ENCODE measurements around the gene DLG2.
A peak's percentile ranks its signal among the peaks of the same experiment; 100 is the strongest.

Gene DLG2

DNA sequence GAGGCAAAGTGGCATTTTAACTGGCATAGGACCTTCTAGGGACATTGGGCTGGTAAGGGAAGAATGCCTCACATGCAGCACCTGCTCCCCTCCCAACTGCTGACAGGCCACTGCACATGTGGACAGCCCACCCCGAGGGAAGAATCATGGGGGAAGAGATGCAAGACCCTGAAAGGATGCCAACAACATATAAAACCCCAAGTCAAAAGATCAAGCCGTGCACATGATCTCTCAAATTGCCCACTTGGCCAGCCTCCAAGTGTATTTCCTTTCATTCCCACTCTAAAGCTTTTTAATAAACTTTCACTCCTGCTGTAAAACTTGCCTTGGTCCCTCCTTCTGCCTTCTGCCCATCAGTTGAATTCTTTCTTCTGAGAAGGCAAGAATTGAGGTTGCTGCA, 1393.1 kb downstream of the DLG2 start:
- no peak for DNase-seq

- no peak for DNase-seq
Measured at GRCh38 chr11:84232511-84232910, 1394.6 kb downstream of the DLG2 start.

GRCh38 chr11:84230402-84230801, 1396.7 kb downstream of the DLG2 start:
- no peak for DNase-seq

- peak in 1 of 56 donors; percentile 13 for DNase-seq
Measured at GRCh38 chr11:84227970-84228665, 1399.0 kb downstream of the DLG2 start.

GRCh38 chr11:84224042-84224441, 1403.1 kb downstream of the DLG2 start:
- DNase-seq, result no peak

- DNase-seq, result no peak
Measured at GRCh38 chr11:84218318-84218717, 1408.8 kb downstream of the DLG2 start.

DNA sequence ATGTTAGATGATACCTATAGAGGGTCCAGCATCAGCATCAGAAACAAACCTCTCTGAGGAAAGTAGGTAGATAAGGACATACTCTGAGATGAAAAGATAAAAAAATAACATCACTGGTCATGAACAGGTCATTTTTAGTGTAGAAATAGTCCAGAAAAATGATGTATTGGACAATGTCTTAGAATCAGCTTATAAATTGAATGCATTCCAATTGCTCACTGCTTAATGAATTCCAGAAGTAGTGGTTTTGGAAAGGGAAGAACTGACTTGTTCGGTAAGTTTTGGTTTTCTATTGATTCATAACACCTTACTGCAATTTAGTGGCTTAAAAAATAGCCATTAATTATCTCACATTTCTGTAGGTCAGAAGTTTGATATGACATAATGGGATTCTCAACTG, 1411.5 kb downstream of the DLG2 start:
- no peak for DNase-seq

DNA sequence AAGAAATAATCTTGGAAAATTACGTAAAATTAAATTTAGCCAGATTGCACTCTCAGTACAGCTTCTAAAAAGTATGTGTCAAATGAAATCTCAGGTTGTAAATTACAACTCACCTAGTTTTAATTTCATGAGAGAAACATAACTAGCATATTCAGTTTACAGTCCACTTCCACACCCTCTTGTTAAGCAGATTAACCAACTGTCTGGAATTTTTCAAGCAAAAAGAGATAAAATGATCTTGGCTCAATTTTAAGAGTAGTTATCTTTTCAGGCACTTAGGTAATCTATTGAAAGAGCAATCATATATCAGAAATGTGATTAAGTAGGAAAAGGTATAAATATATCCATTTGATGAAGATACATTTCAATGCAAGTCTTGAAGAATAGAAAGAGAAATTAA, 1412.6 kb downstream of the DLG2 start:
- DNase-seq, result no peak

DNA sequence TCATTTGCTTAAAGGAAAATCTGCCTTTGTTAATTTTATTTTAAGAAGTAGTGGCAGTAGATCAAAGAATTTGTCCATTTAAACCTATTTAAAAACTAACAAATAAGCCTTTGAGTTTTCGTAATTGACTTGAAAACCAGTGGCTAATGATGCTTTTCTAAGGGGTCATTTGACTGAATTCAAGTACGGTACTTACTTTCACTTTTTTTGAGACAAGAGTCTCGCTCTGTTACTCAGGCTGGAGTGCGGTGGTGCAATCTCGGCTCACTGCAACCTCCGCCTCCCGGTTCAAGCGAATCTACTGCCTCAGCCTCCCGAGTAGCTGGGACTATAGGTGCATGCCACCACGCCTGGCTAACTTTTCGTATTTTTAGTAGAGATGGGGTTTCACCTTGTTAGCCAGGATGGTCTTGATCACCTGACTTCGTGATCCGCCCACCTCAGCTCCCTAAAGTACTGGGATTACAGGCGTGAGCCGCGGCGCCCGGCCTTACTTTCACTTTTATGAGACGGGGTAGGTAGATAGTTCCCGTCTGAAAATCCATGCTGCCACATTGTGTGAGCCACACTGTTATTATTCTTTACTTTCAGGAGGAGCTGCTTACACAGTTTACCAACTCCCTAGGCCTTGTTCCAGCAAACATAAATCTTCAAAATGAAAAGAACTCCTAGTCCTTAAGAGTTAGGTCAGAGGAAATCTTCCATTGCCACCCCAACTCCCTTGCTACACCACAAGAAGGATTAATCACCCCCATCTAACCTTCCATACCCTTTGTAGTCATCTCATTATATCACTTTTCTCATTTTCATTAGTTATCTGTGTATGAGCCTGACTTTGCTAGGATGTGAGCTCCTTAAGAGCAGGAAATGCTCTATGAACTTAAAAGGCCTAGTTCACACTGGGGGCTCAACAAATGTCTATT, 1414.4 kb downstream of the DLG2 start:
- peak in 5 of 56 donors; percentile 1 to 10 (median 7) for DNase-seq

DNA sequence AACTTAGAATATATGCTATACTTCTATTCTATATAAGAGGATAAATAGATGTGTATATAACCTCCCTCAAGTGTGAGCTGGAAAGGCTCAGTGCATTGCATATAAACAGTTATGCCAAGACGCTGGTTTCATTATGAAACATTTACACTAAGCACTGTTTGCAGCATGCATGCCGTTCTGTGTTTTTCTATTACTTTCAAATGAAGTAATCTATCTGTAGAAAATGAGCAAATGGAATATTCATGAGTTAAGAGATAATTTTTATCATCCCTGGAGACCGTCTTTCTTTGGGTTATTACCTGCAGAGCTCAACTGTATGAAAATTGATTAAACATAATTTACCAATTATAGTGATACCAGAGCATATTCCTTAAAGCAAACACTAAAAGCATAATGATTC, 1415.2 kb downstream of the DLG2 start:
- DNase-seq, result no peak

GRCh38 chr11:84194696-84195095, 1432.4 kb downstream of the DLG2 start:
- DNase-seq, result no peak

- no peak for DNase-seq
Measured at GRCh38 chr11:84193706-84194105, 1433.4 kb downstream of the DLG2 start.

DNA sequence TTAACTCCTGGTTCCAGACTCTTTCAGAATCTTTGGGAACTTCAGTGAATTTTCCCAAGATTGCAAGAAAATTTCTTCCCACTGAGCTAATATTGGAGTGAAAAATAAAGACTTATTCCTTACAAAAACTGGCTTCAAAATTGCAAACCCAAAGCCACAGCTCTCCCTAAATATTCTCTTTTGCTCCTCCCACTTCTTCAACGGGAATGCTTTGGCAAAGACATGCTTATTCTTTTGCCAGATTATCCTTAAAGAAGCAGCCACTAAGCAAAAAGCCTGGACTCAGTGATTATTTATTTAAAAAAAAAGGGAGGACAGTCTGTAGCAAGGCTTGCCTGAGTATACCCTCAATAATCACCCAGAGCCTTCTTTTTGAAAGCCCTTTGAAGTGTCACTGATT, 1438.6 kb downstream of the DLG2 start:
- DNase-seq, result no peak

DNA sequence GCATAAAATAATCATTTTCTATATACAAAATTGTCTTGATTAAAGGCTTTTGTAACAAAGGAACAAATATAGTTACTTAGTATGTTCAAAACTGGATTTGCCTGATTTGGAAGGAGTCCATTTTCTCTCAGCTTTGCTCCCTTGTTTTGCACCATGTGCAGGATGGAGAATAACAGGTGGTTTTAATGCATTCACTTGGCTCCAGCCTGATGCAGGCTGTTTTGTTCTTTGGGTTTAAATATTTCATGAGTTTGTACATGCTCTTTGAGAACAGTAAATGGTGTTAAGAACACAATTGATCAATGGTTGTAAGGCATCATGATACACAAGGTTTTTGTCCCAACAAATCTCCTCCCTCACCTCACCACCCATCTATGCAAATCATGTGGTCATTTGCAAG, 1454.1 kb downstream of the DLG2 start:
- DNase-seq, result no peak

GRCh38 chr11:84165139-84165538, 1462.0 kb downstream of the DLG2 start:
- no peak for DNase-seq

- no peak for DNase-seq
Measured at GRCh38 chr11:84164728-84165127, 1462.4 kb downstream of the DLG2 start.

DNA sequence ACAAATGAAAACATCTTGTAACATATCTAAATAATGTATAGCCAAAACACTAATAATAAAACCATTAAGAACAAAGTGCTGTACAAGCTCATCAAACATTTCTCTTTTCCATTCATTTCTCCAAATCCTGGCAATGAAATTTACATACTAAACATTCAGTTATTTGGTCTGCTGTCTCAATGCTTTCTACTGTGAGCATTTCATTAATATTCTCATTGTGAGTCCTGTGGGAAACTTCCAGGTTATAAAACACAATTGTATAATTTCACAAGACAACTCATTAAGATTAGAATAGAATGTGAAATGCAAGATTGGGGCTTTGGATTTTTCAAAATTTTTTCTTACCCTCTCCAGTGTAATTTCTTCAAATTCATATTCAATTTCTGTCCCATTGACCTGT, 1464.0 kb downstream of the DLG2 start:
- DNase-seq, result no peak

GRCh38 chr11:84157639-84158038, 1469.5 kb downstream of the DLG2 start:
- no peak for DNase-seq

GRCh38 chr11:84146826-84147225, 1480.3 kb downstream of the DLG2 start:
- no peak for DNase-seq

DNA sequence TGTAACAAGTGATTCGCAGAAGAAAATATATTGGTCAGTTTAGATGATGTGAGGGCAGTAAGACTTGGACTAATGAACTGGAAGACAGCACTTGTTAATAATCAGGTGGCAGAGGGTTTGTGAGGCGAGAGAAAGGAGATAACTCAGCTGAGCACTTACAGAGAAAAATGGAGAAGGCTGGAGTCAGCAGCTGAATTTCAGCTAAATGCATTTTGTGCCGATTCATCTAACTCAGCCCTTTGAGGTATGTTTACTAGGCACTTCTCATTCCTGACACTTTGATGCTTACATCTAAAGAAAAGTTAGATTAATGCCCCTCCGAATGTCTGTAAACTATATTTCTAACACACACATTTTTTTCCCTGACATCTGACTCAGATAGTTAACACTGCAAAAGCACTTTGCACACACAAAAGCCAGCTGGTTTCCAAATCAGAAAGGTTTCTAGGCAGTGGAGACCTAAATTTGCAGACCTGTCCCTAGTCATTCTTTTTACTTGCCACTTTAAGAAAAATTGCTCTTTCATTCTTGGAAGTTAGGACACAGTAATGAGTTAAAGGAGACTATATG, 1481.4 kb downstream of the DLG2 start:
- no peak for DNase-seq

DNA sequence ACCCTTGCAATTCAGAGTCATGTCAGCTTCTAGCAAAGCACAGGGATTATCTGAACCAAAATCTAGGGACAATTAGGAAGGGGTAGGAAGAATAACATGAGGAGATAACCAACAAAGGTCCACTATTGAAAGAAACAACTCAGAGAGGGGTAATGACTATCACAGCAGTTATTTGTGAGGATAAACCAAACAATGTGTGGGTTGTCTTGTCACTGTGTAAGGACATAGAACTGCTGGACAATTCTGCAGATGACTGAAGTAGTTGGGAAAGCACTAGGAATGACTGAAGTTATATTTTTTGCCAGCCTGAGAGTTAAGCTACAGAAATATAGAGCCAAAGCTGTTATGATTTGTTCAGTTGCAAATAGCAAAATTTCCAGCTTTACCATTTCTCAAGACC, 1482.6 kb downstream of the DLG2 start:
- DNase-seq, result peak in 1 of 56 donors; percentile 5

DNA sequence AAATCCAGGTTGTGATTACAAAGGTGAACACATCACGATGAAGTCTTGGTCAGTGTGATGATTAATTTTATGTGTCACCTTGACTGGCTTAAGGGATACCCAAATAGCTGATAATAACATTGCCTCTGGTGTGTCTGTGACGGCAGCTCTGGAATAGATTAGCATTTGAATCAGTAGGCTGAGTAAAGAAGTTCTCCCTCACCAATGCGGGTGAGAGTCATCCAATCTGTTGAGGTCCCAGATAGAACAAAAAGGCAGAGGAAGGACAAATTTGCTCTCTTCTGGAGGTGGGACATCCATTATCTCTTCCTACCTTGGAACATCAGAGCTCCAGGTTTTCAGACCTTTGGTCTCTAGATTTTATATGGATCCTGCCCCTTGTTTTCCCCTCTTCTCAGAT, 1484.7 kb downstream of the DLG2 start:
- DNase-seq, result no peak

Measured in nucleus accumbens (tissue), 56 donors.